H54 (cell line): ENCODE measurements around the gene TBRG4.

Experiments used
- DNase-seq: peaks from one replicate; pipeline ENCODE4 v3.0.0; 2011; ENCODE audit warnings: low spot score, mixed read lengths; ENCODE audit not compliant: insufficient read length
- FAIRE-seq: peaks from 3 replicates; lab custom pipeline; 2011; peaks lifted over from hg19 to GRCh38; lab: Jason Lieb, UNC
- POLR2A ChIP-seq: IDR thresholded peaks from 2 replicates; pipeline ENCODE4 v1.6.1; 2011; ENCODE audit warnings: low read depth, mild to moderate bottlenecking, low read length

TBRG4 gene

GRCh38 chr7:45074528-45075354 is 36.8 kb downstream of the TBRG4 start:
- TF ChIP-seq POLR2A: no peak
- DNase-seq (no peak), FAIRE-seq (no peak)

DNA sequence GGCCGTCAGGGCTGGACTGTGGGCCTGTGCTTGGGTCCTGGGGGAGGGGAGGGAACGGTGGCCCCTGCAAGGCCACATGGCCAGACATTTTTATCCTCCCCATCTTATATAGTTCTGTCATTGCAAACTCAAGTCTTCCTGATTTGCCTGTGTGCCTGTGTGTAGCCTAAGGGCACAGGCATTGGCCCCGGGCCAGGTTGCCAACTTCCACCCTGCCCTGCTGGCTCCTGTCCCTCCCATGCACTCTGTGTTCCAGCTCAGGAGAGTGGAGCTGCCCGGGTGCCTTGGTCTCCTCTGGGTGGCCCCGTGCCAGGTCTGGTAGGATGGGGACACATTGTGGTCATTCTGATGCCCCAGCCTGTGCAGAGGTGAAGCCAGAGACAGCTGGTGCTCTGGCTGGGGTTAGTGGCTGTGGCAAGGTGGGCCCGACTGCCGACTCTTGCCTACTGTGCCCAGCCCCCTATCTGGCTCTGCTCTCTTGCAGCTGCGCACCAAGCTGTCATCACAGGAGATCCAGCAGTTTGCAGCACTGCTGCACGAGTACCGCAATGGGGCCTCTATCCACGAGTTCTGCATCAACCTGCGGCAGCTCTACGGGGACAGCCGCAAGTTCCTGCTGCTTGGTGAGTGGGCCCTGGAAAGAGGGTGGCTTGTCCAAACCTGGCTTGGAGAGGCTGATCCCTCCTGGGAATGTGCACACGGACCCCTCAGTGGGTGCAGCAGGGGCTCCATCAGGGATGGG is 37.5 kb downstream of the TBRG4 start:
- no peak for DNase-seq
- no peak for FAIRE-seq
- TF ChIP-seq POLR2A: no peak

DNA sequence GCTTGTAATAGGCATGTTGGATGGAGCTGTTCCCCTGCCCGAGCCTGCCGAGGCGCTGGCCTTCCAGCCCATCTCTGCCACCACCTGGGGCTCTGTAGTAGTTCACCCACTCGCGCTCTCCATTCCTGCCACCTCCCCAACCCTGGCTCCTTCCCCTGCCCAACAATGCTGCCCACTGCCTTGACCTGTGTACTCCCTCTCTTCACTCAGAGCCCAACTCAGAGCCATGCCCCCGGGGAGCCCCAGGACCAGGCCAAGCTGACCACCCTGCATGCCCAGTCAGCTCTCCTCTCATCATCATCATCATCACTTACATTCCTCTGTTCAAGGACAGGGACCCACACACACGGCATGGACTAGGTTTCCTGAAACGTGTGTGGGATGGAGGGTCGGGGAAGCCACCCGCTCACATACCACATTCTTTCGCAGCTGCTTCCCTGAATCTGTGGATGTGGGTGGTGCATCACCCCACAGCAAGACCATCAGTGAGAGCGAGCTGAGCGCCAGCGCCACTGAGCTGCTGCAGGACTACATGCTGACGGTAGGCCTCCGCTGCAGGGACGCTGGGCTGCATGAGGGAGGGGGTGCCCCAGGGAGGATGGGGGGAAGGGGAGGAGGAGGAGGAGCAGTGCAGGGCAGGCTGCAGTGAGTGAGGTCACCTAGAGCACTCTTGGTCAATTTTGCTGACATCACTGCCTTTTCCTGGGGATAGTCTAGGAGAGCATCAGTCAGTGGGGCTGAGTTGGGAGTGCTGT is 38.3 kb downstream of the TBRG4 start:
- no peak for FAIRE-seq
- no peak for DNase-seq
- no peak for TF ChIP-seq POLR2A

GRCh38 chr7:45072131-45073030 is 39.1 kb downstream of the TBRG4 start:
- FAIRE-seq: no peak

GRCh38 chr7:45071528-45071927 is 40.0 kb downstream of the TBRG4 start:
- no peak for TF ChIP-seq POLR2A
- DNase-seq (no peak), FAIRE-seq (no peak)

More at GRCh38 chr7:45072131-45073030, 39.1 kb downstream of the TBRG4 start:
- DNase-seq: no peak
- no peak for TF ChIP-seq POLR2A

GRCh38 chr7:45070254-45070642 is 41.2 kb downstream of the TBRG4 start:
- DNase-seq (no peak), FAIRE-seq (no peak)
- no peak for TF ChIP-seq POLR2A

- DNase-seq (no peak), FAIRE-seq (no peak)
- no peak for TF ChIP-seq POLR2A
Measured at GRCh38 chr7:45069444-45070253, 41.8 kb downstream of the TBRG4 start.

- no peak for TF ChIP-seq POLR2A
- FAIRE-seq (no peak), DNase-seq (no peak)
Measured at GRCh38 chr7:45068236-45069023, 43.1 kb downstream of the TBRG4 start.

DNA sequence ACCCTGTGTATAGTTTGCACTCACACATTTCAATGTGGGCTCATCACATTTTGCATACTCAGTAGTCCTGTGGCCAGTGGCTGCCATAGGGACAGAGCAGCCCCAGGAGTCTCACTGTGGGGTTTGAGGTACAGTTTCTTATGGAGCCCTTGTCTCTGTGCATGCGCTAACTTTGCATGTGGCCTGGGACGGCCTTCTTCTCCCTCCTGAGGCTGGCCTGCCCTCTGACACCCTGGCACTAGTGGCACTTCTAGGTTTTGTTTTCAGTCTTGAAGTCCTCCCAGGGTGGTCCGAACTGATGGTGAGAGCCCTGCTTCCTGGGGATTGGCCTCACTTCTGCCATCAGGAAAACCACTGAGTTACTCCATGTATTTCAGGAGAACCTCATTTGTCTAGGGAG is 43.9 kb downstream of the TBRG4 start:
- no peak for TF ChIP-seq POLR2A
- FAIRE-seq (no peak), DNase-seq (no peak)

- DNase-seq (no peak), FAIRE-seq (no peak)
- TF ChIP-seq POLR2A: no peak
Measured at GRCh38 chr7:45066409-45066808, 45.1 kb downstream of the TBRG4 start.

GRCh38 chr7:45065031-45065995 is 46.2 kb downstream of the TBRG4 start:
- FAIRE-seq (no peak), DNase-seq (no peak)
- no peak for TF ChIP-seq POLR2A
